ENCODE measurements around the gene ITPK1.
A peak's percentile ranks its signal among the peaks of the same experiment; 100 is the strongest.

DNA sequence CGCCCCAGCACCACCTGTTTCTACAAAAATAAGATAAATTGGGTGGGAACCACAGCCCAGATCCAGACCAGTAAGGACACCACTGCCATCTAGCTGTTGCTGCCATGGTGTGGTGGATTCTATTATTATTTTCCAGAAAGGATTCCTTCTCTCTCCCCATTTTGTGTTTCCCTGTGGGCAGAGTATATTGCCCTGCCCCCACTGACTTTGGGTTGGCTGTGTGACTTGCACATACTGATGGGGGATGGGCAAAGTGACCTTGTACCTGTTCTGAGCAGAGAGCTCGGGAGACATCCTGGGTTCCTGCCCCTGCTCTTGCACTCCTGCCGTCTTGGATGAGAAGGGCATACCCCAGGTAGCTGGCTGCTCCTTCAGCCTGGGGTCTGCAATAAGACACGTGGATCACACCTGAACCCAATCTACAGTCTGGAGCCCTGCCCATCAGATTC lies 44.7 kb upstream of the ITPK1 start:
- TF ChIP-seq CTCF (IDR thresholded peaks at IDR 0.05; ENCODE audit: extremely low read depth in 1 of 2, insufficient read depth in 1 of 2, low read depth in 1 of 2, low read length in 2 of 2), result peak; percentile 13 to 28
- TF ChIP-seq POLR2AphosphoS5 (IDR thresholded peaks at IDR 0.05; ENCODE audit: insufficient read depth, low read depth, low read length), result no peak
- no peak for TF ChIP-seq MYC (IDR thresholded peaks at IDR 0.05; ENCODE audit: low read depth, low read length)
- no peak for TF ChIP-seq POLR2A (IDR thresholded peaks at IDR 0.05; ENCODE audit: low read depth, low read length)
